T-helper 17 cell (primary cell): ENCODE data around the gene NT5M. TPM values are rescaled to one million over a fixed set of nuclear protein-coding genes. Genes with fewer than 3 reads are reported as not detected.
"Not testable (repeated sequence)": the region's sequence is repeated elsewhere in the genome, so short reads cannot be mapped to it uniquely, and the experiment has no call there.

Source experiments
- ATAC-seq: fragments of 150-1000 bp; cut with Tn5 transposase; 2 replicates; pipeline ENCODE4 v1.10.0; 2021; ENCODE audit warnings: mild to moderate bottlenecking, moderate library complexity
- DNase-seq, 3 donors: peaks; one replicate each; pipeline versions ENCODE4 v3.0.0 to v3.0.0-alpha.2; 2020 to 2021
- H3K9me3 ChIP-seq: one replicate; pipeline ENCODE4 v1.7.0; 2013; ENCODE audit warnings: low read length, mild to moderate bottlenecking; ENCODE audit not compliant: control insufficient read depth, poor library complexity, severe bottlenecking
- H3K27ac Mint-ChIP-seq: one replicate; pipeline ENCODE4 v1.8.0; 2022; ENCODE audit warnings: mild to moderate bottlenecking, moderate library complexity, mixed read lengths
- H3K27me3 Mint-ChIP-seq: one replicate; pipeline ENCODE4 v1.8.0; 2022; ENCODE audit warnings: mixed read lengths
- H3K36me3 Mint-ChIP-seq: one replicate; pipeline ENCODE4 v1.8.0; 2022; ENCODE audit warnings: low read depth, mixed read lengths
- H3K4me1 Mint-ChIP-seq: one replicate; pipeline ENCODE4 v1.8.0; 2022; ENCODE audit warnings: mild to moderate bottlenecking, mixed read lengths
- H3K4me3 Mint-ChIP-seq: one replicate; pipeline ENCODE4 v1.8.0; 2022; ENCODE audit warnings: mild to moderate bottlenecking, moderate library complexity, mixed read lengths
- total RNA-seq, 4 donors: library from RNA in 2 of 4; stranded (reverse) in 2 of 4; gene quantifications; one replicate each; pipeline ENCODE4 v1.2.3 and lab custom pipeline; 2022 to 2026

NT5M gene
- total RNA-seq, 2 donors from 2014 or later: 2.5 to 24.0 TPM

DNA sequence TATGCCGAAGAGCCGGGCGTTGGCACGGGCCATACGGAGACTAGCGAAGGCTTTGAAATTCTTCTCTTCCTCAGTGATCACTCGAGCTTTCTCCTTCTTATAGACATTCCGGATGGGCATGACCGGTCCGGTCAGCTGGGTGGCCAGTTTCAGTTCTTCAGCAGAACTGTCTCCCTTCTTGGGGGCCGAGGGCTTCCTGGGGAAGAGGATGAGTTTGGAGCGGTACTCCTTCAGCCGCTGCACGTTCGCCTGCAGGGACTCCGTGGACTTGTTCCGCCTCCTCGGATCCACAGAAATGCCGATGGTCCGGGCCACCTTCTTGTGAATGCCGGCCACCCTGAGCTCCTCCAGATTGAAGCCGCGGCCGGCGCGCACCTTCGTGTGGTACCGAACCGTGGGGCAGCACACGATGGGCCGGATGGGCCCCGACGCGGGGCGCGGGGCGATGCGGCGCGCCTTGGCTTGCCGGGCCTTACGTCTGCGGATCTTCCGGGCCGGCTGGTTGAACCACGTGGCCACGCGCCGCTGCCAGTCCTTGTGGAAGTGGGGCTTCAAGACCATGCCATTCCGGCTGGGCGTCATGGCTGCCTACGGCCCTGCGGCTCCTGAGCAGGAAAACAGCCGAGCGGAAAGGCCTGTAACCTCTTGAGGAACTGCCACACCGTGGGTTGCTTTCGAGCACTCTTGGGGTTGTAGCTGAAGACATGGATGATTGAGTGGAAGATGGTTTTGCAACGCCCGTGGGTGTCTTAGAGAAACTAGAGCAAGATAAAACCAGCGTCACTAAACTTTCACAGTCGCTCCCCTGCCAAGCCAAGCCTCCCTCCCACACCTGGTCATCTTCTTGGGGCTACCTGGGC lies 80.5 kb downstream of the NT5M start:
- not testable (repeated sequence) for DNase-seq

GRCh38 chr17:17384291-17384615 lies 81.1 kb downstream of the NT5M start:
- H3K27me3 Mint-ChIP-seq: peaks cover 22% of the 10 kb centered on the region
- no peaks in the 10 kb centered on the region for H3K9me3 ChIP-seq
- ATAC-seq: no peak
- peaks cover 3% of the 10 kb centered on the region for H3K36me3 Mint-ChIP-seq
- H3K4me1 Mint-ChIP-seq: peaks cover 6% of the 10 kb centered on the region
- H3K4me3 Mint-ChIP-seq: no peak overlapping the region
- DNase-seq: no peak
- no peak overlapping the region for H3K27ac Mint-ChIP-seq

More for the DNA sequence above, 80.5 kb downstream of the NT5M start:
- not testable (repeated sequence) for H3K4me1 Mint-ChIP-seq, H3K9me3 ChIP-seq, H3K27ac Mint-ChIP-seq, H3K4me3 Mint-ChIP-seq, ATAC-seq, H3K36me3 Mint-ChIP-seq
- peaks cover 22% of the 10 kb centered on the region for H3K27me3 Mint-ChIP-seq

DNA sequence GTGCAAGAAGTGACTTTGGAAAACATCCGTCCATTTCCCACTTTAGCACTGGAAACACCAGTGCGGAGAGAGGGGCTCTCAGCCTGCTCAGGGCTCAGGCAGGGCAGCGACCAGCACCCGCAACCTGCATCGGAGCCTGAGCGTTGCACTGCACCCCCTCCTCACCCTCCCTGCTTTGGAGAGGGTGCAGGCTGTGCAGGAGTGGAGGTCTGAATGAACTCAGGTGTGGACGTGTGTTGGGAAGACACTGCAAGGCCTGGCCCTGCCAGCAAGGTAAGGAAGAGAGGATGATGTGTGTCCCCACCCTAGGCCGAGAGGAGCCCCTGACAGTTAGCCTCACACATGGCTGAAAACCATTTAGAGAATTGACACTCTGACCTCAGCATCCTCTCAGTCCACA lies 81.8 kb downstream of the NT5M start:
- H3K4me1 Mint-ChIP-seq: peaks cover 6% of the 10 kb centered on the region
- no peak for ATAC-seq
- peaks cover 16% of the 10 kb centered on the region for H3K27me3 Mint-ChIP-seq
- H3K4me3 Mint-ChIP-seq: no peak overlapping the region
- no peak overlapping the region for H3K27ac Mint-ChIP-seq
- DNase-seq: no peak
- no peaks in the 10 kb centered on the region for H3K9me3 ChIP-seq
- peaks cover 3% of the 10 kb centered on the region for H3K36me3 Mint-ChIP-seq

GRCh38 chr17:17385491-17385890 lies 82.3 kb downstream of the NT5M start:
- ATAC-seq (no peak), DNase-seq (no peak)
- Mint-ChIP-seq H3K27ac (no peak overlapping the region), H3K4me1 (peaks cover 6% of the 10 kb centered on the region), H3K27me3 (peaks cover 16% of the 10 kb centered on the region), H3K36me3 (peaks cover 3% of the 10 kb centered on the region), H3K4me3 (no peak overlapping the region)
- H3K9me3 ChIP-seq: no peaks in the 10 kb centered on the region

DNA sequence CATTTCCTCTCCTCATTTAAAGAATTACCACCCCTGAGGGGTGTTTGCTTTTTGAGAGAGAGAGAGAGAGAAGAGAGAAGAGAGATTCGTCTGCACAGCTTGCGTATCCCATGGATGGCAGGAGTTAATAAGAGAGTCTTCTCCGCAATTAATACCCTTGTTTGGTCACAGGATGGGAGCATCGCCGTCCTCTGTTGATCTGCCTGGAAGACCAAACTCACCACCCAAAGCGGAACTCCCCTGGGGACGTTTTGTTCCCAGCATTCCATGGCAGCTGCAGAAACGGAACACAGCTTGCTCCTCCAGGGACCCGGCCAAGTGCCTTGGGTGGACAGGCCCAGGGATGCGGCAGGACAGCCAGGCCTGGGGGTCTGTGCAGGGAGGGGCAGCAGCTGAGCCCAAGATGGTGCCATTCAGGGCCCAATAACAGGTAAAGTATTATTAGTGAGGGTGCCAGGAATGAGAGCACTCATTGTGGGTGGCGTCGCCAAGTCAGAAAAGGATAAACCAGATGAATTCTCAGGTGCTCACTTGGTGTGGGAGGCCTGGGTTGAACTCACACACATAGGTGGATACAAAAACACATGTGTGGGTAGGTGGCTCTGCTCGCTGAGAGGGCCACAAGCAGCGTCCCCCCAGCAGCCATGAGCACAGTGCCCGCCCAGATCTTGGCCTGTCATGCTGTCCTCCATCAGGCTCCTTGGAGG lies 83.1 kb downstream of the NT5M start:
- H3K4me3 Mint-ChIP-seq: no peak overlapping the region
- DNase-seq: no peak
- peaks cover 6% of the 10 kb centered on the region for H3K4me1 Mint-ChIP-seq
- no peak overlapping the region for H3K27ac Mint-ChIP-seq
- H3K9me3 ChIP-seq: no peaks in the 10 kb centered on the region
- H3K36me3 Mint-ChIP-seq: peaks cover 3% of the 10 kb centered on the region
- H3K27me3 Mint-ChIP-seq: peaks cover 16% of the 10 kb centered on the region
- no peak for ATAC-seq

- ATAC-seq (no peak), DNase-seq (no peak)
- H3K9me3 ChIP-seq: no peaks in the 10 kb centered on the region
- peaks cover 11% of the 10 kb centered on the region for H3K27me3 Mint-ChIP-seq
- peaks cover 3% of the 10 kb centered on the region for H3K36me3 Mint-ChIP-seq
- H3K4me1 Mint-ChIP-seq: peaks cover 13% of the 10 kb centered on the region
- H3K4me3 Mint-ChIP-seq: no peak overlapping the region
- no peak overlapping the region for H3K27ac Mint-ChIP-seq
Measured at GRCh38 chr17:17387017-17387497, 83.9 kb downstream of the NT5M start.

- H3K9me3 ChIP-seq: no peaks in the 10 kb centered on the region
- Mint-ChIP-seq H3K27ac (no peak overlapping the region), H3K4me3 (no peak overlapping the region), H3K27me3 (peaks cover 11% of the 10 kb centered on the region), H3K4me1 (peaks cover 17% of the 10 kb centered on the region), H3K36me3 (peaks cover 3% of the 10 kb centered on the region)
- DNase-seq: no peak
- no peak for ATAC-seq
Measured at GRCh38 chr17:17387498-17388362, 84.6 kb downstream of the NT5M start.

- Mint-ChIP-seq H3K27ac (no peak overlapping the region), H3K27me3 (peaks cover 7% of the 10 kb centered on the region), H3K4me1 (peaks cover 16% of the 10 kb centered on the region), H3K4me3 (no peak overlapping the region), H3K36me3 (peaks cover 2% of the 10 kb centered on the region)
- DNase-seq (no peak), ATAC-seq (no peak)
- no peaks in the 10 kb centered on the region for H3K9me3 ChIP-seq
Measured at GRCh38 chr17:17388657-17389496, 85.7 kb downstream of the NT5M start.

- Mint-ChIP-seq H3K4me3 (peak overlapping the region; percentile 86), H3K27ac (peak overlapping the region; percentile 70), H3K36me3 (peaks cover 2% of the 10 kb centered on the region), H3K4me1 (peaks cover 16% of the 10 kb centered on the region), H3K27me3 (no peaks in the 10 kb centered on the region)
- H3K9me3 ChIP-seq: no peaks in the 10 kb centered on the region
- ATAC-seq: peak; percentile 93
- peak; percentile 30 to 51 (median 49) for DNase-seq
Measured at GRCh38 chr17:17391668-17392370, 88.6 kb downstream of the NT5M start.

DNA sequence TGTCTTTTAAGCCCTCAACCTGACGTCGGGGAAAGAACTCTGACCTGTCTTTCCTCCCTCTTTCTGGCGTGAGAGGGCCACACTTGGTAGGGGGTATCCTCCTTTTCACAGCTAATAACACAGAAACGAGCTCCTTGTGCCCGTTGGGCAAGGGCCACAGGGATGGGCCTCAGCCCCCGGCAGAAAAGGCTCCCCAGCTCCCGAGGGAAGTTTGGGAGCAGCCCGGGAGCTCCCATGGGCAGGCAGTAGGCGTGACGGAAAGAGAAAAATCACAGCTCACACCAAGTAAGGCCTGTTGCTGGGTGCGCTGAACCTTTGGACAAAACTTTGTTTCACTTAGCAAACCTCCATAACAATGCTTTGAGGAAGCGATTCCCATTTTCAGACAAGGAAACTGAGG lies 90.8 kb downstream of the NT5M start:
- no peaks in the 10 kb centered on the region for H3K9me3 ChIP-seq
- Mint-ChIP-seq H3K4me3 (peak overlapping the region; percentile 8), H3K36me3 (no peaks in the 10 kb centered on the region), H3K27ac (no peak overlapping the region), H3K27me3 (no peaks in the 10 kb centered on the region), H3K4me1 (peaks cover 15% of the 10 kb centered on the region)
- DNase-seq (no peak), ATAC-seq (no peak)

DNA sequence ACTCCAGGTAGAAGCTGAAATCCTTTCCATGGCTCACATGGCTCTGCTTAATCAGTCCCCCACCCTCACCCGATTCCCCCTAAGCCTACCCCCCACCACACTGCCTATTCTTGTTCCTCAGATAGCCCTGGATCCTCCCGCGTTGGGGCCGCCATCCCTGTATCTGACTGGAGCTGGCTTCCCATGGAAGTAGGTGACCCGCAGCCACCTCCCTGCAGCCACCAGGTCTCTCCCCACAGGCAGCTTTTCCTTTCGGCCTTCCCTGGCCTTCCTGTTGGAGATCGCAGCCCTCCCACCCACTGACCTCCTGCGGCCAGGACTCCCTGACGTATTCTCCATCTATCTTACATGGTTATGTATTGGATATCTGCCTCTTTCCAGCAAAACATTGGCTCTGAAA lies 91.3 kb downstream of the NT5M start:
- Mint-ChIP-seq H3K4me3 (no peak overlapping the region), H3K27ac (no peak overlapping the region), H3K4me1 (peaks cover 15% of the 10 kb centered on the region), H3K36me3 (no peaks in the 10 kb centered on the region), H3K27me3 (no peaks in the 10 kb centered on the region)
- no peak for DNase-seq
- no peaks in the 10 kb centered on the region for H3K9me3 ChIP-seq
- ATAC-seq: no peak

DNA sequence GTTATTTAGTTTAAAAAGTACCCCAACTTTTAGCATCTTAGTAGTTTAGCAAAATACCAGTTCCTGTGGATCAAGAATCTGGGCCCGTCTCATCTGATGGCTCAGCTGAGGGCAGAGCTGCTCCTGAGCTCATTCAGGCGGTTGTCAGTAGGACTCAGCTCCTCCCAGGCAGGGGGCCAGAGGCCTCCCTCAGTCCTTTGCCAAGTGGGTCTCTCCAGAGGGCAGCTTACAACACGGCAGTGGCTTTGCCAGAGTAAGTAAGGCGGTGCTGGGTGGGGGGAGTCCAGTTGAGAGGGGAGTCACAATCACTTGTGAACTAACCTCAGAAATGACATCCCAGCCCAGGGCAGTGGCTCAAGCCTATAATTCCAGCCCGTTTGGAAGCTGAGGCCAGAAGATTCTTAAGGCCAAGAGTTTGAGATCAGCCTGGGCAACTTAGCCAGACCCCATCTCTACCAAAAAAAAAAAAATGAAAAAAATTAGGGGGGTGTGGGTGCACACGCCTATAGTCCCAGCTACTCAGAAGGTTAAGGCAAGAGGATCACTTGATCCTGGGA lies 92.2 kb downstream of the NT5M start:
- H3K27me3 Mint-ChIP-seq: no peaks in the 10 kb centered on the region
- peaks cover 18% of the 10 kb centered on the region for H3K4me1 Mint-ChIP-seq
- no peak for ATAC-seq
- no peaks in the 10 kb centered on the region for H3K36me3 Mint-ChIP-seq
- H3K27ac Mint-ChIP-seq: no peak overlapping the region
- H3K4me3 Mint-ChIP-seq: no peak overlapping the region
- no peak for DNase-seq
- no peaks in the 10 kb centered on the region for H3K9me3 ChIP-seq
